CD14-positive monocyte (primary cell): ENCODE results near the gene GRB14. TPM values are rescaled to one million over a fixed set of nuclear protein-coding genes. Genes with fewer than 3 reads are reported as not detected.
A peak's percentile ranks its signal among the peaks of the same experiment; 100 is the strongest.

Experiments used
- DNase-seq, 3 donors: peaks; one replicate each; pipeline ENCODE4 v3.0.0-alpha.2; 2011 to 2022
- H2AFZ ChIP-seq: 2 replicates; pipeline ENCODE4 v1.6.0; 2012; ENCODE audit warnings: mild to moderate bottlenecking, low read depth, low read length, inconsistent platforms; ENCODE audit not compliant: insufficient read depth, poor library complexity, severe bottlenecking
- H3K27ac ChIP-seq, 2 donors: 1 replicate in 1 of 2; 2 replicates in 1 of 2; pipeline ENCODE4 v1.5.1; 2012 to 2013; ENCODE audit warnings: low read length in 2 of 2, control low read depth in 1 of 2, inconsistent platforms in 1 of 2, low read depth in 1 of 2, mild to moderate bottlenecking in 1 of 2
- H3K27me3 ChIP-seq, 2 donors: one replicate each; pipeline versions ENCODE4 v1.6.0 to v1.6.1; 2011 to 2013; ENCODE audit warnings: low read length in 2 of 2; ENCODE audit not compliant: control insufficient read depth in 2 of 2, insufficient read depth in 2 of 2
- H3K36me3 ChIP-seq, 2 donors: replicated peaks in 1 of 2; 1 replicate in 1 of 2; 2 replicates in 1 of 2; pipeline versions ENCODE4 v1.5.1 to v1.6.1; 2012 to 2013; ENCODE audit warnings: low read length in 2 of 2, control low read depth in 1 of 2, inconsistent platforms in 1 of 2, mild to moderate bottlenecking in 1 of 2; ENCODE audit not compliant: insufficient read depth in 2 of 2, control insufficient read depth in 1 of 2
- H3K4me1 ChIP-seq, 2 donors: 1 replicate in 1 of 2; 2 replicates in 1 of 2; pipeline versions ENCODE4 v1.5.1 to v1.6.1; 2012 to 2013; ENCODE audit warnings: low read length in 2 of 2, control low read depth in 1 of 2, inconsistent platforms in 1 of 2, mild to moderate bottlenecking in 1 of 2, moderate library complexity in 1 of 2; ENCODE audit not compliant: insufficient read depth in 2 of 2, control insufficient read depth in 1 of 2
- H3K4me2 ChIP-seq: replicated peaks from 2 replicates; pipeline ENCODE3; 2012; ENCODE audit warnings: low read length, moderate library complexity, mild to moderate bottlenecking; ENCODE audit not compliant: poor library complexity, severe bottlenecking; ENCODE audit errors: extremely low read depth
- H3K4me3 ChIP-seq, 3 experiments: fragments of 200-600 bp in 1 of 3; sonication (generic) in 1 of 3; replicated peaks in 1 of 3; 1 replicate in 2 of 3; 2 replicates in 1 of 3; pipeline ENCODE4 v1.5.1; 2011 to 2013; ENCODE audit warnings: low read length in 3 of 3, mild to moderate bottlenecking in 3 of 3, control low read depth in 2 of 3, low read depth in 2 of 3, inconsistent platforms in 1 of 3, moderate library complexity in 1 of 3
- H3K79me2 ChIP-seq: 2 replicates; pipeline ENCODE4 v1.6.0; 2012; ENCODE audit warnings: mild to moderate bottlenecking, control low read depth, inconsistent platforms, low read length, moderate library complexity; ENCODE audit not compliant: insufficient read depth
- H3K9ac ChIP-seq: 2 replicates; pipeline ENCODE4 v1.6.0; 2017; ENCODE audit warnings: low read length, mild to moderate bottlenecking; ENCODE audit not compliant: insufficient read depth, poor library complexity, severe bottlenecking
- H3K9me3 ChIP-seq, 2 donors: replicated peaks in 1 of 2; 1 replicate in 1 of 2; 2 replicates in 1 of 2; pipeline versions ENCODE4 v1.5.1 to v1.6.1; 2012 to 2013; ENCODE audit warnings: low read length in 2 of 2, control low read depth in 1 of 2; ENCODE audit not compliant: control insufficient read depth in 1 of 2, insufficient read depth in 1 of 2
- H4K20me1 ChIP-seq: 2 replicates; pipeline ENCODE4 v1.6.0; 2012; ENCODE audit warnings: mild to moderate bottlenecking, low read length, control low read depth, moderate library complexity; ENCODE audit not compliant: insufficient read depth
- H3K27ac Mint-ChIP-seq, 7 donors: one replicate each; pipeline ENCODE4 v1.8.0; 2020; ENCODE audit warnings: mild to moderate bottlenecking in 7 of 7, mixed read lengths in 7 of 7, moderate library complexity in 6 of 7, inconsistent platforms in 2 of 7
- H3K27me3 Mint-ChIP-seq, 3 donors: one replicate each; pipeline ENCODE4 v1.8.0; 2021 to 2022; ENCODE audit warnings: low read depth in 3 of 3, mild to moderate bottlenecking in 3 of 3, mixed read lengths in 3 of 3, moderate library complexity in 3 of 3, inconsistent platforms in 1 of 3
- H3K36me3 Mint-ChIP-seq, 2 donors: one replicate each; pipeline ENCODE4 v1.8.0; 2020; ENCODE audit warnings: mixed read lengths in 2 of 2, inconsistent platforms in 1 of 2, mild to moderate bottlenecking in 1 of 2
- H3K4me1 Mint-ChIP-seq: one replicate; pipeline ENCODE4 v1.8.0; 2020; ENCODE audit warnings: mild to moderate bottlenecking, mixed read lengths
- H3K4me3 Mint-ChIP-seq, 2 donors: one replicate each; pipeline ENCODE4 v1.8.0; 2020; ENCODE audit warnings: mild to moderate bottlenecking in 2 of 2, mixed read lengths in 2 of 2, moderate library complexity in 1 of 2
- H3K9me3 Mint-ChIP-seq, 7 donors: one replicate each; pipeline ENCODE4 v1.8.0; 2020 to 2022; ENCODE audit warnings: mixed read lengths in 7 of 7, mild to moderate bottlenecking in 6 of 7, moderate library complexity in 6 of 7, inconsistent platforms in 2 of 7
- CTCF ChIP-seq: fragments of 200-600 bp; IDR thresholded peaks from one replicate; pipeline ENCODE4 v1.8.0; 2022; ENCODE audit warnings: antibody characterized with exemption, mild to moderate bottlenecking
- WGBS: methylation state at CpG from one replicate; pipeline ENCODE4 v1.1.5; 2013; ENCODE audit warnings: missing lambda C conversion rate; ENCODE audit not compliant: insufficient coverage; 5-methylcytosine and 5-hydroxymethylcytosine counted together
- intact Hi-C, 2 donors: fragments of 100-400 bp; cut with micrococcal nuclease; formaldehyde crosslinking; loops; one replicate each; pipeline versions ENCODE4 v1.15.0 to v1.15.1; 2023
- polyA plus RNA-seq, 3 donors: library from polyadenylated mRNA; depleted of rRNA in 1 of 3; unstranded in 2 of 3; stranded (reverse) in 1 of 3; fragments of 300-500 nt in 2 of 3; fragments of >200 nt in 1 of 3; fragmentation: Illumina TruSeq in 2 of 3; gene quantifications; 1 replicate in 2 of 3; 2 replicates in 1 of 3; pipeline ENCODE4 v1.2.3, GENCODE V29; 2012 to 2021

The GRB14 gene
- polyA plus RNA-seq, 3 donors: 0.20 to 0.28 TPM; not detected in 1

- Mint-ChIP-seq H3K36me3 (no peaks in the 10 kb centered on the region), H3K27me3 (peaks cover 29 to 57% (median 48%) of the 10 kb centered on the region in 3 donors), H3K4me3 (peak overlapping the region in 1 of 2 donors; percentile 65), H3K4me1 (peaks cover 3% of the 10 kb centered on the region), H3K9me3 (peaks cover 0 to 14% (median 3%) of the 10 kb centered on the region in 7 donors), H3K27ac (no peak overlapping the region)
- no peak overlapping the region for H3K27ac ChIP-seq
- H3K4me2 ChIP-seq: no peak overlapping the region
- 95% methylated on average over 9 of the region's 12 CpGs for WGBS
- H3K9me3 ChIP-seq: peaks cover 0 to 4% of the 10 kb centered on the region in 2 donors
- no peak for TF ChIP-seq CTCF
- H3K79me2 ChIP-seq: no peaks in the 10 kb centered on the region
- intact Hi-C loops: no loop called here
- no peak overlapping the region for H3K4me3 ChIP-seq
- H3K27me3 ChIP-seq: peaks cover 39 to 50% of the 10 kb centered on the region in 2 donors
- no peaks in the 10 kb centered on the region for H4K20me1 ChIP-seq
- no peaks in the 10 kb centered on the region for H3K36me3 ChIP-seq
- DNase-seq: no peak
- peaks cover 0 to 4% of the 10 kb centered on the region in 2 donors for H3K4me1 ChIP-seq
- no peak overlapping the region for H3K9ac ChIP-seq
- H2AFZ ChIP-seq: no peak overlapping the region
Measured at GRCh38 chr2:164622338-164623106, 1.2 kb upstream of the GRB14 start.

GRCh38 chr2:164621764-164622105 lies 453 bp upstream of the GRB14 start:
- Mint-ChIP-seq H3K4me3 (peak overlapping the region; percentile 64 to 90), H3K27ac (peak overlapping the region in 1 of 7 donors; percentile 30), H3K27me3 (peaks cover 29 to 57% (median 48%) of the 10 kb centered on the region in 3 donors), H3K36me3 (no peaks in the 10 kb centered on the region), H3K4me1 (peaks cover 3% of the 10 kb centered on the region), H3K9me3 (peaks cover 0 to 14% (median 3%) of the 10 kb centered on the region in 7 donors)
- Histone ChIP-seq H3K9me3 (peaks cover 0 to 4% of the 10 kb centered on the region in 2 donors), H3K36me3 (no peaks in the 10 kb centered on the region), H3K9ac (no peak overlapping the region), H3K27me3 (peaks cover 39 to 50% of the 10 kb centered on the region in 2 donors), H4K20me1 (no peaks in the 10 kb centered on the region), H3K27ac (no peak overlapping the region), H3K79me2 (no peaks in the 10 kb centered on the region), H2AFZ (no peak overlapping the region), H3K4me1 (peaks cover 0 to 4% of the 10 kb centered on the region in 2 donors), H3K4me3 (no peak overlapping the region), H3K4me2 (no peak overlapping the region)
- WGBS: 0% methylated on average over 9 of the region's 13 CpGs
- no peak for DNase-seq
- intact Hi-C loops: no loop called here
- no peak for TF ChIP-seq CTCF
